SK-N-MC (cell line): ENCODE results near the gene TES.

Experiments
- EZH2 ChIP-seq: fragments of 200-600 bp; sonication (generic); IDR thresholded peaks from one replicate; pipeline ENCODE4 v1.6.1; 2017; ENCODE audit warnings: antibody characterized with exemption
- FOXP2 ChIP-seq: optimal IDR thresholded peaks from 2 replicates; pipeline ENCODE3; 2011; ENCODE audit warnings: mild to moderate bottlenecking, moderate library complexity; ENCODE audit not compliant: insufficient read depth; ENCODE audit errors: extremely low read length, control extremely low read depth
- POLR2AphosphoS5 ChIP-seq: IDR thresholded peaks from 2 replicates; pipeline ENCODE4 v1.6.1; 2012; ENCODE audit warnings: mild to moderate bottlenecking, low read depth, low read length, borderline replicate concordance

DNA sequence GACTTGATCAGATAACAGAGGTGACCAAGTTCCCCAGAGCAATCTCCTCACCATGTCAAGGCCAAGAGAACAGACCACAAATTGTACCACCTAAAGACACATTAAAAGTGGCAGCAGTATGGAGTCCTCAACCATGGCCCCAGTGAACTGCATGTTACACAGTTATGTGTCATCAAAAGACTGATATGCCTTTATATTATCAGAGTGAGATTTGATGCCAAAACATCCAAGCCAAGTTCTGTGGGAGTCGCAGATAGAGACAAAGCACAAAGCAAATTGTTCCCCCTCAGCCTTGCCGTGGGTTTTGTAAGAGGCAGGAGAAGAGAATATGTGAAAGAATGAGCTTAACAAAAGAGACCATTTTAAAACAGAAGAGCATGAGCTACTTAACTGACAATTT, 39.2 kb upstream of the TES start:
- TF ChIP-seq EZH2 (no peak), POLR2AphosphoS5 (no peak), FOXP2 (no peak)
